GM19240 (cell line): ENCODE results near the gene SYTL2.

Experiments
- DNase-seq: peaks from one replicate; pipeline ENCODE4 v3.0.0; 2011; ENCODE audit warnings: low spot score; ENCODE audit not compliant: insufficient read length

SYTL2 gene

GRCh38 chr11:85827748-85828639 lies 17.1 kb upstream of the SYTL2 start:
- DNase-seq, result no peak

GRCh38 chr11:85826116-85826855 lies 15.3 kb upstream of the SYTL2 start:
- DNase-seq, result no peak

- no peak for DNase-seq
Observed at GRCh38 chr11:85825616-85826015, 14.7 kb upstream of the SYTL2 start.

DNA sequence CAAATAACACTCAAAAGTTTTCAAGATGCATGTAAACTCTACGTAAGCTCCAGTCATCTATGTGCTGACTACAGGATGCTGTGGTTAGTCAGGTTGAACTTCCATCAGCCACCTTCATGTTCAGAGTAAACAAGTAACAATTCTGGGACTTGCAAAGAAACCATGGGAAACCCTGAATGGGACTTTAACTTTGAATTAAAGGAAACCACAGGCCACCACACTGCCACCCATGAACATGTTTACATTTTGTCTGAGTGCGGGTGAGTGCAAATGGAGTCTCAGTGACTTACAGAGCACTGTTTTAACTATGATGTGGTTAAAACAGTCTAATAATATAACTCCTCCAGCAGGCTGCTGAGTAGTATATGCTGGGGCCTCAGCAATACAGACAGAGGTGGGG lies 12.9 kb upstream of the SYTL2 start:
- DNase-seq, result no peak

DNA sequence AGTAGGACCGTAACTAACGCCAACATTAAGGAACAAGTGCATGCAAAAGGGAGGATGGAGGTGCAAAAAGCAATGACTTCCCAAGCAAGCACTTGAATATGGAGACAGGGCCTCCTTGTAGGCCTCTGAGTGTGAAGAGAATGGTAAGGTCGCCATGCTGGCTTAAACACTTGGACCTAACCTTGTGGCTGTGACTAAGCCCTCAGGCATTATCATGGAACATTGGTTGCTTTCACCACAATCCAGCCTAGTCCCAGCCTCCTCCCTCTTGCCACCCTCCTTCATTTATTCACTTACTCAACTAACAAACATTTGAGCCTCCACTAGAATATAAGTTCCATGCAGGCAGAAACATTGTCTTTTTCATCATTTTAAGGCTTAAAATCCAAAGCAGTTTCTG lies 11.9 kb upstream of the SYTL2 start:
- no peak for DNase-seq

DNA sequence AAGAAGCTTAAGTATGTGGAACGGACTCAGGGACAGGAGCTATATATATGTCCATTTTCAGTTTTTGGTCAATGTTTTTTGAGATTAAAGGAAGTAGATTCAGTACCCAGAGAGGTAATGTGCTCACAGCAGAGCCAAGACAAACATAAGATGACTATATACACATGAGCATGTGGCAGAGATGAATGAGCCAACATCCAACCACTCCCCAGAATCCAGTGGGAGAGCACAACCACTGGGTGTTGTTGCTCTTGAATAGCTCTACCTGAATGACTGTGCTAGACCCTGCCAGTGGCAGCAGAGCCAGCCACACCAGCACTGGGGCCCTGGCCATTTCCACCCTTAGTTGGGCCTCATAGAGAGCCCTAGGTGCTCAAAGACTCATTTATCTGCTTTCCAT lies 10.7 kb upstream of the SYTL2 start:
- DNase-seq, result no peak

GRCh38 chr11:85819441-85819840 lies 8.5 kb upstream of the SYTL2 start:
- no peak for DNase-seq

DNA sequence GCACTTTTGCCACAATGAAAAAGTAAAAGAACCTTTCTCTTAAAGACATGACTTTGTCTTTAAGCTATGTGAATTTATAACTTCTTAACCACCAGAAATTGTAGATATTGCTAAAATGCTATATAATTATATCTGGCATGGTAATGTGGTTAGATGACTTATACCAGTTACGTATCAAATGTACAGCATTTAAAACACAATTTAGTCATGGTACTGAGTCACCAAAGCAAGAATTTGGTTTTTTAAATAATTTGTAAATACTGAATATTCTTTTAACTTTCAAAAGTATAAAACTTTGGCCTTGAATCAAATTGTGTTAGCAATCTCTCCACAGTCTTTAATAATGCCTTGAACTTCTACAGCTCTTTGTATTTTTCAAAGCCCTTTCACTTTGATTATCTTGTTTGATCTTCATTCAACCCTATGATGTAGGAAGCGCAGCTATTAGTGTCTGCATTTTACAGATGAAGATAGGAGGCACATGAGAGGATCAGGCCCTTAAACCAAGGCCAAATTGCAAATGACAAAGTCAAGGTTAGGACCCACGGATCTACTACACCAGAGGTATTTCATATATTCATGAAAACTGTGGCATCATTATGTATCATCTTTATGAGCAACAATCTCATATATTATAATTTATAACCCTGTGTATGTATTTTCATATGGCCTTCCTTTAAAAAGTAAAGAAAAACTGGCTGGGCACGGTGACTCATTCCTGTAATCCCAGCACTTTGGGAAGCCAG lies 4.4 kb upstream of the SYTL2 start:
- no peak for DNase-seq

DNA sequence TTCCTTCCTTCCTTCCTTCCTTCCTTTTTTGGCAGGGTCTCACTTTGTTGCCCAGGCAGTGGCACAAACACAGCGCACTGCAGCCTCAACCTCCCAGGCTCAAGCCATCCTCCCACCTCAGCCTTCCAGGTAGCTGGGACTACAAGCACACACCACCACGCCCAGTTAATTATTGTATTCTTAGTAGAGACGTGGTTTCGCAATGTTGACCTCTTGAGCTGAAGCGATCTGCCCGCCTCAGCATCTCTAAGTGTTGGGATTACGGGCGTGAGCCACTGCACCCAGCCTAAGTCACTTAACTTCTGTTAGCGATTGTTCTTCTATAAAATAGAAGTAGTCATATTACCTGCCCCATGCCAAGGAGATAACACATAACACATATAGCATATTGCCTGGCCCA lies 2.8 kb upstream of the SYTL2 start:
- DNase-seq, result no peak

DNA sequence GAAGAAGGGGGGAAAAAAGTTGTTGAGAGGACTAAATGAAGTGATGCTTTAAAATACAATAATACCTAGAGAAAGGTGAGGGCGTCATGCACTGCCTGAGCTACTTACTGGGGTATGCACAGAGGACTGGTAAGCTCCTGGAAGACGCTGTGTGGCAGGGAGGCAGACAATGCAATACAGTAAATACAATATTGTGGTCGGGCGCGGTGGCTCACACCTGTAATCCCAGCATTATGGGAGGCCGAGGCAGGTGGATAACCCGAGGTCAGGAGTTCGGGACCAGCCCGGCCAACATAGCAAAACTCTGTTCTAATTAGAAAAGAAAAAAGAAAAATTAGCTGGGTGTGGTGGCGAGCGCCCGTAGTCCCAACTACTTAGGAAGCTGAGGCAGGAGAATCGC lies 683 bp upstream of the SYTL2 start:
- DNase-seq, result no peak

DNA sequence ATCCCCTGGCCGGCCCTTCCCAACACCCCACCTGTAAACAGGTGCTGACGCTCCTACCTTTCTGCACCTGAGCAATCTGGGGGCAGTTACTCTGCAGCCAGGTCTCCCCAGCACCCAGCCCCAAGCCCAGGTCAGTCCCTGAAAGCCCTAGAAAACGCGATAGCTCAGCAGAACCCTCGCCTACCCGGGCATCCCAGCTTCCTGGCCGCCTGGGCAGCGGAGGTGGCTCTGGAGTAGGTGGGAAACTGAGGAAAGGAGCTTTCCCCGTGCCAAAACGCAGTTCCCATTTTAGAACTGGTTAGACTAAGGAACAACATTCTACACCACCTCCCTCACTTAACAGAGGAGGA lies 445 bp downstream of the SYTL2 start:
- DNase-seq, result no peak

DNA sequence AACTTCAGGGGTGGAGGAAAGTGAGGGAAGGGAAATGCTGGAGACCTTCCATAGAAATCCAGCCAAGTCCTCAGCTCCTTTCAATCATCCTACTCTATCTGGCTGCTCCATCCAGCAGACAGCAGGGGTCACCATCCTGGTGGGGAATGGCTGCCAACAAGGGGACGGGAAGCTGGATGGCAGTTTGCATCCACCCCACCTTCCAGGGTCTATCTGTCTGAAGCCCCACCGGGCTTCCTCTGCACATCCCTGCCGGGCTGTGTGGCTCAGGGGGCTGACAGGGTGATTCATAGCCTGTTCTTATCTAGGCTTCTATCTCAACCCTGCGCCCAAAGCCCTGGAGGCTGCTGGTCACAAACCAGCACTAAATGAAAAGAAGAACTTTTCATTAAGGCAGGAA lies 1.1 kb downstream of the SYTL2 start:
- no peak for DNase-seq

DNA sequence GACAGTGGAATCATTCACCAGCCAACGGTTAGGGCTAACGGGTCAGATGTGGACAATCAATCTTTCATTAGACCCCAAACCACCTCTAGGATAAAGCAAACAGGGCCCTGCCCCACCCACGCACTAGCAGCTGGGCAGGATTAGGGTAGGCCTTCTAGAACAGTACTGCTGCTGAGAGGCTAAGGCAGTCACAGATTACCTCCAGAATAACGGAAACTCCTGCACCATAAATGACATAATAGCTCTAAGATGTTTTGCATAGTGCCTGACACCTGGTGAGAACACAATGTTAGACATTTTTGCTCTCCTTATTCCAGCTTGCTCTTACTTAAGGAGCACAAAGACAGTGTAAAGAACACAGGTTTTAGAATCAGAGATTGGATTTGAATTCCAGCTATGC lies 1.8 kb downstream of the SYTL2 start:
- no peak for DNase-seq

- no peak for DNase-seq
Observed at GRCh38 chr11:85806876-85807275, 4.1 kb downstream of the SYTL2 start.

- no peak for DNase-seq
Observed at GRCh38 chr11:85806016-85806415, 4.9 kb downstream of the SYTL2 start.

DNA sequence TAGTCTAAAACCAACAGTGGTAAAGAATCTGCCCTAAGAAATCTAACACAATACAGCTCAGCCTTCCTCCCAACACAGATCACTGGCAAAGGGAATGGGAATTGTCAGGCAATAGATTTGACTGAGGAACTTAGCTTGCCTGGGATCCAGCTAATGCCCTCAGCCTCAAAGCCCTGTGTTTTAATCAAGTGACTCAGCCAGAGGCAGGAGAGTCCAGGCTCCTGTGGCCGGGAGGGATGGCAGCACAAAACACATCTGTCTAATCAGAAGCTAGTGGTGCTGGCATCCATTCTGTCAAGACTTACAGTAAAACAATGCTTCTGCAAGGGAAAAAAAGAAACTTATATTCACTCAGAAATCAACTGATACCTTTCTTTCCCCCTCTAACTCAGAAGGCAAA lies 5.6 kb downstream of the SYTL2 start:
- DNase-seq, result no peak

- no peak for DNase-seq
Observed at GRCh38 chr11:85803920-85804319, 7.0 kb downstream of the SYTL2 start.

DNA sequence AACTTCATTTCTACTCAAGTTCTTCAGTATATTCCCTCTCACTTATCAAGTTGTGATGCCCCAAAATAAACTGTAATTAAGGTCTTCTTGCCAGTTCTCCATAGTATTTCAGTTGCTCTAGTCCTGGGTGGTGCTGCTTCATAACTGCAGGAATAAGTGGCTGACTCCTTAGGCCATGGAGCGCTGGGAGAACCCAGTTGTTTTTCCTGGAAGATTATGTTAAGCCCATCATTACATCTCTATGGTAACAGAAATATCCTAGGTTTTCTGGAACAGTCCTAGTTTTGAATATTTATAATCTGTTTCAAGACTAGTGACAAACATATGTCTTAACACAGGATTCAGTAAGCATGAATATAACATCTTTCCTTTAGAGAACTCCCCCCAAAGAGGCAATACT lies 7.6 kb downstream of the SYTL2 start:
- DNase-seq, result no peak

GRCh38 chr11:85801527-85801926 lies 9.4 kb downstream of the SYTL2 start:
- DNase-seq, result no peak

GRCh38 chr11:85800595-85801342 lies 10.2 kb downstream of the SYTL2 start:
- no peak for DNase-seq

GRCh38 chr11:85799142-85799541 lies 11.8 kb downstream of the SYTL2 start:
- no peak for DNase-seq

DNA sequence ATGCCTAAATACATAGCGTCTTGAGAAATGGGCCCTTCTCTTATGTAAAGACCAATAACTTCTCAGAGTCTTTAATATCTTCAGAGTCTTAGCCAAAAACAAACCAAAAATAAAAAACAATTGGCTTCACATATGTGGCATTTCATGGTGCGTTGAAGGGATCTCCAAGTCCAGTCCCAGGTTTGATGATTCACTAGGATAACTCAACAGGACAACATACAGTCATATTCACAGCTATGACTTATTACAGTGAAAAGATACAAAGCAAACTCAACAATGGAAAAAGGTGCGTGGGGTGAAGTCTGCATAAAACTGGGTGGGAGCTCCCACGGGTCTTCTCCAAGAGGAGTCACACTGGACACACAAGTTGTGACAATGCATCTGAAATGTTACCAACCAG lies 12.6 kb downstream of the SYTL2 start:
- DNase-seq, result no peak
